ENCODE results near the gene SATB2. TPM values are rescaled to one million over a fixed set of nuclear protein-coding genes. Genes with fewer than 3 reads are reported as not detected.

The SATB2 gene
- total RNA-seq, 1 donor: 53.2 TPM

GRCh38 chr2:199309973-199310372 lies 147.8 kb downstream of the SATB2 start:
- Histone ChIP-seq H3K4me2 (ENCODE audit: insufficient read depth, low read length) (no peak overlapping the region), H3K36me3 (ENCODE audit: insufficient read depth, low read length) (peaks cover 59% of the 10 kb centered on the region), H4K20me1 (ENCODE audit: insufficient read depth, low read length) (no peaks in the 10 kb centered on the region), H3K27me3 (ENCODE audit: insufficient read depth, low read length) (no peaks in the 10 kb centered on the region), H2AFZ (ENCODE audit: low read length) (no peak overlapping the region), H3K27ac (ENCODE audit: low read depth, low read length) (no peak overlapping the region), H3K79me2 (ENCODE audit: insufficient read depth, low read length) (peaks cover 16% of the 10 kb centered on the region), H3K4me1 (ENCODE audit: insufficient read depth, low read length) (peaks cover 31% of the 10 kb centered on the region), H3K9me3 (ENCODE audit: low read depth, low read length) (no peaks in the 10 kb centered on the region), H3K4me3 (ENCODE audit: insufficient read depth, low read length) (no peak overlapping the region)
- no peak for TF ChIP-seq CTCF (IDR thresholded peaks at IDR 0.05; ENCODE audit: extremely low read depth, low read depth, low read length)
- no peak for DNase-seq (ENCODE audit: insufficient read length, low spot score, missing footprints)

- no peak for DNase-seq (ENCODE audit: insufficient read length, low spot score, missing footprints)
- Histone ChIP-seq H3K4me2 (ENCODE audit: insufficient read depth, low read length) (no peak overlapping the region), H2AFZ (ENCODE audit: low read length) (no peak overlapping the region), H3K9me3 (ENCODE audit: low read depth, low read length) (no peaks in the 10 kb centered on the region), H3K79me2 (ENCODE audit: insufficient read depth, low read length) (peaks cover 16% of the 10 kb centered on the region), H3K27ac (ENCODE audit: low read depth, low read length) (no peak overlapping the region), H3K27me3 (ENCODE audit: insufficient read depth, low read length) (no peaks in the 10 kb centered on the region), H3K4me1 (ENCODE audit: insufficient read depth, low read length) (peaks cover 37% of the 10 kb centered on the region), H3K4me3 (ENCODE audit: insufficient read depth, low read length) (no peak overlapping the region), H3K36me3 (ENCODE audit: insufficient read depth, low read length) (peaks cover 57% of the 10 kb centered on the region), H4K20me1 (ENCODE audit: insufficient read depth, low read length) (no peaks in the 10 kb centered on the region)
- no peak for TF ChIP-seq CTCF (IDR thresholded peaks at IDR 0.05; ENCODE audit: extremely low read depth, low read depth, low read length)
Observed at GRCh38 chr2:199309411-199309810, 148.3 kb downstream of the SATB2 start.

GRCh38 chr2:199308567-199308966 lies 149.2 kb downstream of the SATB2 start:
- no peak overlapping the region for H3K4me2 ChIP-seq (ENCODE audit: insufficient read depth, low read length)
- TF ChIP-seq CTCF (IDR thresholded peaks at IDR 0.05; ENCODE audit: extremely low read depth, low read depth, low read length): no peak
- H2AFZ ChIP-seq (ENCODE audit: low read length): no peak overlapping the region
- DNase-seq (ENCODE audit: insufficient read length, low spot score, missing footprints): no peak
- H3K27me3 ChIP-seq (ENCODE audit: insufficient read depth, low read length): no peaks in the 10 kb centered on the region
- H3K4me3 ChIP-seq (ENCODE audit: insufficient read depth, low read length): no peak overlapping the region
- no peak overlapping the region for H3K27ac ChIP-seq (ENCODE audit: low read depth, low read length)
- H3K36me3 ChIP-seq (ENCODE audit: insufficient read depth, low read length): peaks cover 50% of the 10 kb centered on the region
- no peaks in the 10 kb centered on the region for H4K20me1 ChIP-seq (ENCODE audit: insufficient read depth, low read length)
- H3K9me3 ChIP-seq (ENCODE audit: low read depth, low read length): no peaks in the 10 kb centered on the region
- H3K4me1 ChIP-seq (ENCODE audit: insufficient read depth, low read length): peaks cover 42% of the 10 kb centered on the region
- peaks cover 16% of the 10 kb centered on the region for H3K79me2 ChIP-seq (ENCODE audit: insufficient read depth, low read length)

GRCh38 chr2:199307461-199307860 lies 150.3 kb downstream of the SATB2 start:
- H3K4me2 ChIP-seq (ENCODE audit: insufficient read depth, low read length): peak overlapping the region; percentile 8
- H2AFZ ChIP-seq (ENCODE audit: low read length): no peak overlapping the region
- H3K4me3 ChIP-seq (ENCODE audit: insufficient read depth, low read length): no peak overlapping the region
- peaks cover 53% of the 10 kb centered on the region for H3K4me1 ChIP-seq (ENCODE audit: insufficient read depth, low read length)
- H3K9me3 ChIP-seq (ENCODE audit: low read depth, low read length): no peaks in the 10 kb centered on the region
- no peaks in the 10 kb centered on the region for H3K27me3 ChIP-seq (ENCODE audit: insufficient read depth, low read length)
- no peak for DNase-seq (ENCODE audit: insufficient read length, low spot score, missing footprints)
- no peak for TF ChIP-seq CTCF (IDR thresholded peaks at IDR 0.05; ENCODE audit: extremely low read depth, low read depth, low read length)
- peaks cover 39% of the 10 kb centered on the region for H3K36me3 ChIP-seq (ENCODE audit: insufficient read depth, low read length)
- H3K27ac ChIP-seq (ENCODE audit: low read depth, low read length): peak overlapping the region; percentile 99
- no peaks in the 10 kb centered on the region for H4K20me1 ChIP-seq (ENCODE audit: insufficient read depth, low read length)
- H3K79me2 ChIP-seq (ENCODE audit: insufficient read depth, low read length): peaks cover 20% of the 10 kb centered on the region

Data from osteoblast (primary cell).